BLaER1 treated with 17β-estradiol and CSF1 and Interleukin-3, amounts not matched to agents 10 nM and 100 nM (cell line): ENCODE measurements around the gene ANXA5.

Source experiments
- H3K27ac ChIP-seq, 11 experiments: shearing (Covaris generic); formaldehyde crosslinking; 2 replicates each; pipeline ENCODE4 v1.8.1; 2022
- H3K27me3 ChIP-seq, 11 experiments: shearing (Covaris generic); formaldehyde crosslinking; 2 replicates each; pipeline ENCODE4 v1.8.1; 2022
- H3K36me3 ChIP-seq, 11 experiments: shearing (Covaris generic); formaldehyde crosslinking; 2 replicates each; pipeline ENCODE4 v1.8.1; 2022
- H3K4me1 ChIP-seq, 10 experiments: shearing (Covaris generic); formaldehyde crosslinking; 2 replicates each; pipeline ENCODE4 v1.8.1; 2022
- H3K4me2 ChIP-seq, 11 experiments: shearing (Covaris generic); formaldehyde crosslinking; 2 replicates each; pipeline ENCODE4 v1.8.1; 2022
- H3K4me3 ChIP-seq, 10 experiments: shearing (Covaris generic); formaldehyde crosslinking; 2 replicates each; pipeline ENCODE4 v1.8.1; 2022
- H3K9ac ChIP-seq, 11 experiments: shearing (Covaris generic); formaldehyde crosslinking; 2 replicates each; pipeline ENCODE4 v1.8.1; 2022
- H3K9me3 ChIP-seq, 11 experiments: shearing (Covaris generic); formaldehyde crosslinking; replicated peaks in 1 of 11; 2 replicates each; pipeline ENCODE4 v1.8.1; 2022
- H4K20me1 ChIP-seq, 11 experiments: shearing (Covaris generic); formaldehyde crosslinking; 2 replicates each; pipeline ENCODE4 v1.8.1; 2022
- Cebpa-rat ChIP-seq, 11 experiments: shearing (Covaris generic); IDR thresholded peaks; 2 replicates each; pipeline ENCODE4 v1.8.1; 2022

Gene ANXA5

GRCh38 chr4:121701263-121701662, 4.5 kb upstream of the ANXA5 start:
- H3K36me3 ChIP-seq: no peaks in the 10 kb centered on the region
- no peak overlapping the region for H3K9ac ChIP-seq
- H3K27me3 ChIP-seq: no peaks in the 10 kb centered on the region
- H3K4me1 ChIP-seq: peaks cover 6 to 16% (median 10%) of the 10 kb centered on the region in 10 experiments; a peak in 17 of 20 replicates
- TF ChIP-seq Cebpa-rat (IDR thresholded peaks at IDR 0.05): no peak
- peaks cover 0 to 8% (median 0%) of the 10 kb centered on the region in 11 experiments; a peak in 2 of 22 replicates for H3K9me3 ChIP-seq
- H3K4me2 ChIP-seq: no peak overlapping the region
- no peak overlapping the region for H3K27ac ChIP-seq
- H4K20me1 ChIP-seq: no peaks in the 10 kb centered on the region
- no peak overlapping the region for H3K4me3 ChIP-seq

GRCh38 chr4:121698236-121698671, 1.5 kb upstream of the ANXA5 start:
- Histone ChIP-seq H3K27ac (no peak overlapping the region), H3K4me3 (no peak overlapping the region), H3K4me2 (peak overlapping the region; percentile 55 to 95 (median 86); a peak in 16 of 22 replicates), H3K36me3 (peaks cover 0 to 15% (median 4%) of the 10 kb centered on the region in 11 experiments; a peak in 11 of 22 replicates), H3K9ac (no peak overlapping the region), H3K9me3 (peaks cover 0 to 8% (median 0%) of the 10 kb centered on the region in 11 experiments; a peak in 2 of 22 replicates), H3K27me3 (no peaks in the 10 kb centered on the region), H4K20me1 (peaks cover 0 to 23% (median 9%) of the 10 kb centered on the region in 11 experiments; a peak in 14 of 22 replicates), H3K4me1 (peaks cover 18 to 36% (median 28%) of the 10 kb centered on the region in 10 experiments)
- no peak for TF ChIP-seq Cebpa-rat (IDR thresholded peaks at IDR 0.05)

- no peak for TF ChIP-seq Cebpa-rat (IDR thresholded peaks at IDR 0.05)
- H3K4me2 ChIP-seq: peak overlapping the region; percentile 55 to 95 (median 86)
- H3K9me3 ChIP-seq: peaks cover 0 to 6% (median 0%) of the 10 kb centered on the region in 11 experiments; a peak in 2 of 22 replicates
- peak overlapping the region; percentile 88 to 100 (median 98) for H3K9ac ChIP-seq
- H3K4me1 ChIP-seq: peaks cover 18 to 42% (median 30%) of the 10 kb centered on the region in 10 experiments
- H3K36me3 ChIP-seq: peaks cover 0 to 22% (median 10%) of the 10 kb centered on the region in 11 experiments; a peak in 16 of 22 replicates
- H3K27me3 ChIP-seq: no peaks in the 10 kb centered on the region
- peak overlapping the region; percentile 84 to 100 (median 97); a peak in 21 of 22 replicates for H3K27ac ChIP-seq
- peak overlapping the region; percentile 72 to 99 (median 92) for H3K4me3 ChIP-seq
- peaks cover 4 to 30% (median 16%) of the 10 kb centered on the region in 11 experiments; a peak in 15 of 22 replicates for H4K20me1 ChIP-seq
Measured at GRCh38 chr4:121697564-121697963, 784 bp upstream of the ANXA5 start.

- H4K20me1 ChIP-seq: peaks cover 8 to 44% (median 30%) of the 10 kb centered on the region in 11 experiments; a peak in 16 of 22 replicates
- H3K4me2 ChIP-seq: peak overlapping the region; percentile 48 to 95 (median 82)
- no peak for TF ChIP-seq Cebpa-rat (IDR thresholded peaks at IDR 0.05)
- no peaks in the 10 kb centered on the region for H3K9me3 ChIP-seq
- H3K27me3 ChIP-seq: no peaks in the 10 kb centered on the region
- H3K4me1 ChIP-seq: peaks cover 18 to 56% (median 34%) of the 10 kb centered on the region in 10 experiments
- H3K9ac ChIP-seq: peak overlapping the region; percentile 88 to 100 (median 98)
- peaks cover 0 to 34% (median 22%) of the 10 kb centered on the region in 11 experiments; a peak in 18 of 22 replicates for H3K36me3 ChIP-seq
- peak overlapping the region; percentile 72 to 99 (median 92) for H3K4me3 ChIP-seq
- peak overlapping the region; percentile 84 to 100 (median 97) for H3K27ac ChIP-seq
Measured at GRCh38 chr4:121696170-121696580, 605 bp downstream of the ANXA5 start.

- Histone ChIP-seq H3K27me3 (no peaks in the 10 kb centered on the region), H3K9me3 (no peaks in the 10 kb centered on the region), H3K4me2 (peak overlapping the region in 4 of 11 experiments; percentile 40 to 94 (median 84); a peak in 6 of 22 replicates), H3K36me3 (peaks cover 7 to 56% (median 36%) of the 10 kb centered on the region in 11 experiments; a peak in 20 of 22 replicates), H3K27ac (no peak overlapping the region), H3K4me3 (peak overlapping the region in 2 of 10 experiments; percentile 24 to 88; a peak in 2 of 20 replicates), H4K20me1 (peaks cover 25 to 67% (median 53%) of the 10 kb centered on the region in 11 experiments; a peak in 19 of 22 replicates), H3K4me1 (peaks cover 23 to 79% (median 53%) of the 10 kb centered on the region in 10 experiments), H3K9ac (peak overlapping the region in 1 of 11 experiments; percentile 12; a peak in 1 of 22 replicates)
- TF ChIP-seq Cebpa-rat (IDR thresholded peaks at IDR 0.05): no peak
Measured at GRCh38 chr4:121693886-121694285, 2.9 kb downstream of the ANXA5 start.

- Histone ChIP-seq H3K27me3 (no peaks in the 10 kb centered on the region), H3K4me3 (peak overlapping the region in 2 of 10 experiments; percentile 22 to 24; a peak in 2 of 20 replicates), H3K9me3 (no peaks in the 10 kb centered on the region), H4K20me1 (peaks cover 25 to 71% (median 57%) of the 10 kb centered on the region in 11 experiments; a peak in 19 of 22 replicates), H3K9ac (peak overlapping the region in 1 of 11 experiments; percentile 12; a peak in 1 of 22 replicates), H3K27ac (no peak overlapping the region), H3K36me3 (peaks cover 7 to 60% (median 39%) of the 10 kb centered on the region in 11 experiments; a peak in 20 of 22 replicates), H3K4me2 (peak overlapping the region in 4 of 11 experiments; percentile 40 to 86 (median 84); a peak in 9 of 22 replicates), H3K4me1 (peaks cover 23 to 81% (median 57%) of the 10 kb centered on the region in 10 experiments)
- no peak for TF ChIP-seq Cebpa-rat (IDR thresholded peaks at IDR 0.05)
Measured at GRCh38 chr4:121693450-121693849, 3.3 kb downstream of the ANXA5 start.

GRCh38 chr4:121692261-121692660, 4.5 kb downstream of the ANXA5 start:
- TF ChIP-seq Cebpa-rat (IDR thresholded peaks at IDR 0.05): no peak
- Histone ChIP-seq H3K4me3 (no peak overlapping the region), H3K9me3 (no peaks in the 10 kb centered on the region), H3K9ac (no peak overlapping the region), H3K36me3 (peaks cover 7 to 72% (median 47%) of the 10 kb centered on the region in 11 experiments; a peak in 21 of 22 replicates), H3K27me3 (no peaks in the 10 kb centered on the region), H3K4me2 (peak overlapping the region in 4 of 11 experiments; percentile 61 to 86 (median 84); a peak in 7 of 22 replicates), H3K27ac (no peak overlapping the region), H4K20me1 (peaks cover 30 to 83% (median 69%) of the 10 kb centered on the region in 11 experiments; a peak in 19 of 22 replicates), H3K4me1 (peaks cover 16 to 81% (median 48%) of the 10 kb centered on the region in 10 experiments)

- Histone ChIP-seq H3K27ac (peak overlapping the region in 10 of 11 experiments; percentile 39 to 74 (median 64); a peak in 19 of 22 replicates), H4K20me1 (peaks cover 34 to 98% (median 90%) of the 10 kb centered on the region in 11 experiments; a peak in 19 of 22 replicates), H3K4me2 (peak overlapping the region in 8 of 11 experiments; percentile 43 to 86 (median 62); a peak in 16 of 22 replicates), H3K4me3 (no peak overlapping the region; a peak in 1 of 20 replicates), H3K36me3 (peaks cover 16 to 92% (median 66%) of the 10 kb centered on the region in 11 experiments), H3K4me1 (peaks cover 7 to 84% (median 39%) of the 10 kb centered on the region in 10 experiments; a peak in 19 of 20 replicates), H3K27me3 (no peaks in the 10 kb centered on the region), H3K9ac (peak overlapping the region in 5 of 11 experiments; percentile 0 to 38 (median 22); a peak in 3 of 22 replicates), H3K9me3 (no peaks in the 10 kb centered on the region)
- no peak for TF ChIP-seq Cebpa-rat (IDR thresholded peaks at IDR 0.05)
Measured at GRCh38 chr4:121690001-121690400, 6.8 kb downstream of the ANXA5 start.
